Measurements from ENCODE around the gene SLC2A3. TPM values are rescaled to one million over a fixed set of nuclear protein-coding genes. Genes with fewer than 3 reads are reported as not detected.
A peak's percentile ranks its signal among the peaks of the same experiment; 100 is the strongest.
"Not testable (repeated sequence)": the region's sequence is repeated elsewhere in the genome, so short reads cannot be mapped to it uniquely, and the experiment has no call there.

The SLC2A3 gene
- total RNA-seq, 1 donor from 2014 or later, result 186 TPM

GRCh38 chr12:7973457-7973825 is 37.5 kb upstream of the SLC2A3 start:
- peaks cover 24% of the 10 kb centered on the region for H3K4me1 Mint-ChIP-seq
- no peak overlapping the region for H3K4me3 Mint-ChIP-seq
- no peaks in the 10 kb centered on the region for H3K27me3 Mint-ChIP-seq (ENCODE audit: low read depth)
- H3K36me3 Mint-ChIP-seq, result no peaks in the 10 kb centered on the region
- no peak for TF ChIP-seq CTCF (IDR thresholded peaks at IDR 0.05; ENCODE audit: unreplicated experiment)
- no peak for DNase-seq (ENCODE audit: low spot score in 2 of 2, unreplicated experiment in 2 of 2)
- H3K27ac Mint-ChIP-seq, result no peak overlapping the region
- H3K9me3 Mint-ChIP-seq, result no peaks in the 10 kb centered on the region

- H3K4me3 Mint-ChIP-seq, result peak overlapping the region; percentile 16
- H3K4me1 Mint-ChIP-seq, result peaks cover 21% of the 10 kb centered on the region
- TF ChIP-seq CTCF (IDR thresholded peaks at IDR 0.05; ENCODE audit: unreplicated experiment), result no peak
Measured at GRCh38 chr12:7972734-7973456, 36.9 kb upstream of the SLC2A3 start.

GRCh38 chr12:7972269-7972668 is 36.3 kb upstream of the SLC2A3 start:
- not testable (repeated sequence) for H3K27me3 Mint-ChIP-seq (ENCODE audit: low read depth); H3K9me3 Mint-ChIP-seq; H3K36me3 Mint-ChIP-seq; DNase-seq (ENCODE audit: low spot score in 2 of 2, unreplicated experiment in 2 of 2)
- Mint-ChIP-seq H3K27ac (peak overlapping the region; percentile 88), H3K4me3 (peak overlapping the region; percentile 16), H3K4me1 (peaks cover 21% of the 10 kb centered on the region)

More at GRCh38 chr12:7972734-7973456, 36.9 kb upstream of the SLC2A3 start:
- Mint-ChIP-seq H3K27ac (peak overlapping the region; percentile 88), H3K27me3 (ENCODE audit: low read depth) (no peaks in the 10 kb centered on the region), H3K36me3 (no peaks in the 10 kb centered on the region), H3K9me3 (no peaks in the 10 kb centered on the region)
- DNase-seq (ENCODE audit: low spot score in 2 of 2, unreplicated experiment in 2 of 2), result no peak

- H3K9me3 Mint-ChIP-seq; H3K36me3 Mint-ChIP-seq; DNase-seq (ENCODE audit: low spot score in 2 of 2, unreplicated experiment in 2 of 2); H3K27me3 Mint-ChIP-seq (ENCODE audit: low read depth): not testable (repeated sequence)
- Mint-ChIP-seq H3K4me3 (peak overlapping the region; percentile 52), H3K4me1 (peaks cover 19% of the 10 kb centered on the region), H3K27ac (peak overlapping the region; percentile 90)
Measured at GRCh38 chr12:7971765-7972164, 35.8 kb upstream of the SLC2A3 start.

- peak overlapping the region; percentile 53 for H3K4me3 Mint-ChIP-seq
- no peaks in the 10 kb centered on the region for H3K9me3 Mint-ChIP-seq
- peak; percentile 95 to 96 for DNase-seq (ENCODE audit: low spot score in 2 of 2, unreplicated experiment in 2 of 2)
- no peak for TF ChIP-seq CTCF (IDR thresholded peaks at IDR 0.05; ENCODE audit: unreplicated experiment)
- H3K4me1 Mint-ChIP-seq, result peaks cover 18% of the 10 kb centered on the region
- H3K27me3 Mint-ChIP-seq (ENCODE audit: low read depth), result no peaks in the 10 kb centered on the region
- H3K27ac Mint-ChIP-seq, result peak overlapping the region; percentile 90
- H3K36me3 Mint-ChIP-seq, result no peaks in the 10 kb centered on the region
Measured at GRCh38 chr12:7970475-7971252, 34.7 kb upstream of the SLC2A3 start.

- TF ChIP-seq CTCF (IDR thresholded peaks at IDR 0.05; ENCODE audit: unreplicated experiment), result no peak
- Mint-ChIP-seq H3K4me1 (peaks cover 19% of the 10 kb centered on the region), H3K27ac (no peak overlapping the region), H3K27me3 (ENCODE audit: low read depth) (no peaks in the 10 kb centered on the region), H3K36me3 (no peaks in the 10 kb centered on the region), H3K9me3 (no peaks in the 10 kb centered on the region), H3K4me3 (no peak overlapping the region)
- DNase-seq (ENCODE audit: low spot score in 2 of 2, unreplicated experiment in 2 of 2), result no peak
Measured at GRCh38 chr12:7966563-7966962, 30.6 kb upstream of the SLC2A3 start.

GRCh38 chr12:7964669-7965068 is 28.7 kb upstream of the SLC2A3 start:
- H3K4me3 Mint-ChIP-seq; H3K27ac Mint-ChIP-seq; H3K27me3 Mint-ChIP-seq (ENCODE audit: low read depth); H3K36me3 Mint-ChIP-seq; H3K9me3 Mint-ChIP-seq; DNase-seq (ENCODE audit: low spot score in 2 of 2, unreplicated experiment in 2 of 2): not testable (repeated sequence)
- H3K4me1 Mint-ChIP-seq, result peaks cover 19% of the 10 kb centered on the region

Measured in mesothelial cell of epicardium (in vitro differentiated cells).